NCI-H2196 treated with DMSO at 0.1 percent for 48 hours (cell line): ENCODE data around the gene C16orf95.

ENCODE experiments used
- DNase-seq: peaks from one replicate; lab custom pipeline; 2025; ENCODE audit not compliant: unreplicated experiment; lab: John Stamatoyannopoulos, UW

C16orf95 gene

DNA sequence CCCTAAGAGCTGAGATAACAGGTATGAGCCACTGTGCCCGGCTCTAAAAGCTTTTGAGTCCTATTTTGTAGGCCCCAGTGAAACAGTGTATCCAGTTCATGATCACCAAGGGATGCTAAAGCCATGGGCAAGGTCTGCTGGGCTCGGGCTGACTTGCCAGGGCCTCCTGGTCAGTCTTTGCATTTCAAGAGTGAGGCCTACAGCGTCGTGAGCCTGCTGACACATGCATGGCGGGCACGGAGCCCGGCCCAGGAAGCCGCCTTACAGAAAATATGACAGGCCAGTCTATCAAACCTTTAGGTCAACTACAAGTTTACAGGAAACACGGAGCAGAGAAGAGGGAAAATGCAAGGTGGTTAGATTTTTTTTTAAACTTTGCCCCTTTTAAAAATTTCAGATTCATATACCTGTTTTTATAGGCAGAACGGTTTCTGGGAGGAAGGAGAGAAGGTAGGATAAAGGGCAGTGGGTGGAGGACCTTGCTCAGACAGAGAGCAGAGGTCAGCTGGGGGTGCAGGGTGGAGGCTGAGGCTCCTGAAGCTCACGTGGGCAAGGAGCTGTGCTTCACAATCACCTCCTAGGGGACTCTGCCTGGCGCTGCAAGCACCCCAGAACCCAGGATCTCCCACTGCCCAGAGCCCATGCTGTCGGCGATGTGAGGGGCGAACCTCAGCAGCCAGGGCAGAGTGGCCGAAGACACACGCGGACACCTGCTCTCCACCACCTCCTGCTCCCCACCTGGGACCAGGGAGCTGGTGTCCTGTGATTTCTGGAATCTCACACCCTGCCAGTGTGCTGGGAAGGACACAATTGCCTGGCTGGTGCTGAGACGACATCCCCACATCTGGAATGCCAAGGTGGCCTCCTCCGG lies 21.3 kb downstream of the C16orf95 start:
- DNase-seq = no peak

DNA sequence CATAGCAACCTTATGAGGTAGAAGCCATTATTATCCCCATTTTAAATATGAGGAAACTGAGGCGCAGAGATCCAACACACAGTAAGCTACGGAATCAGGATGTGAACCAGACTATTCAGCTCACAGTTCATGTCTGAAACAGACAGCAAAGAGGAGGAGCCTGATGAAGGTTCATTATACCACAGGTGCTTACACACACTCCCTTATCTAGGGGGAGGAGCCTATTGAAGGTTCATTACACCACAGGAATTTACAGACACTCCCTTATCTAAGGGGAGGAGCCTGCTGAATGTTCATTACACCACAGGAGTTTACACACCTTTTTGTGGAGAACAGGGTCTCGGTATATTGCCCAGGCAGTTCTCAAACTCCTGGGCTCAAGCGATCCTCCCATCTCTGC lies 21.9 kb downstream of the C16orf95 start:
- no peak for DNase-seq

DNA sequence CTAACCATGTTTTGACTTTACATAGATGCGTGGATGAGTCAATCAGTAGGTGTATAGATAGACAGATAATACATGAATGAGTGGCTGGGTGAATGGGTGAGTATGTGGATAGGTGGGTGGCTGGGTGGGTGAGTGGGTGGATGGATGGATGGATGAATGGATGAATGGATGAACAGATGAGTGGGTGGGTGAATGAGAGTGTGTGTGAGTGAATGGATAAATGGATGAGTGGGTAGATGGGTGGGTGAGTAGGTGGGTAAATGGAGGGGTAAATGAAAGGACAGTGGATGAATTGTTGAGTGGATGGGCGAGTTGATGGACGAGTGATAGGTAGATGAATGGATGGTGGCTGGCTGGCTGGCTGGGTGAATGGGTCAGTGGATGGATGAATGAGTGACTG lies 23.2 kb downstream of the C16orf95 start:
- no peak for DNase-seq

DNA sequence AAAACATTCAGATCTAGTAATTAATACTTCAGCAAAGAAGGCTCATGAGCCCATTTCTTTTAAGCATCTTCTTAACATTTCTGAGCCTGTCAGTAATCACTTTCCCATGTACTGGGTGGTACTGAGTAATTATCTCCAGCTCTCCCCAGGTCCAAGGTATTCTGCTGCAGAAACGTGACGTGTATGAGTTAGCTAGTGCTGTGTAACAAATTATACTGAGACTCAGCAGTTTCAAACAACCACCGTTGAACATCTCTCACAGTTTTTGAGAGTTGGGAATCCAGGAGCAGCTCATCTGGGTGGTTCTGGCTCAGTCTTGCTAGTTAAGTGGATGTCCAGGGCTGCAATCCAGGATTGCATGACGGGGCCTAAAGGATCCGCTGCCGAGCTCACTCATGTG lies 25.2 kb downstream of the C16orf95 start:
- DNase-seq = no peak

DNA sequence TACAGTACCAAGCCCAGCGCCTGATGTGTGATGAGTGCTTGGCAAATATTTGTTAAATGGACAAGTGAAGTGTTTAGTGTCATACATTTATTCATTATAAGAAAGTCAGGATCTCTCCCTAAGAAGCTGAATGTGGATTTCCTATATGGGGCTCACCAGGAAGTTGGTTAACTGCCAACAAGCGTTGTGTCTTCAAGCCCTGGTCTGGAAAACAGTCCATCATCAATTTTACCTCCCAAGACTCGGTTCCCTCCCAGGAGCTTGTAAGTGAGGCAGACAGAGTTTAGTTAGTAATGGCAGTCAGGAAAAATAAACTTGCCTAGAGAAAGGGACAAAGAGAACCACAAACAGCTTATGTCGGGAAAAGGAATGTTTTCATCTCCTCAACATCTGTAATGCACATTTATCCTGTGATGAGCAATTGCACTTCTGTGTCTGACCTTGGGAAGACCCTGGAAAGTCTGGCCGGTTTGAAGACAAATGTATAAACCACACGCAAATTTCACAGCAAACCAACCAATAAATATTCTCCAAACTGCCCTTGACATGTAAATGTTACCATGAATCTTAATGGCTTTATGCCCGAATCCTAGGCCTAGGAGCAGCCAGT lies 28.3 kb downstream of the C16orf95 start:
- no peak for DNase-seq

DNA sequence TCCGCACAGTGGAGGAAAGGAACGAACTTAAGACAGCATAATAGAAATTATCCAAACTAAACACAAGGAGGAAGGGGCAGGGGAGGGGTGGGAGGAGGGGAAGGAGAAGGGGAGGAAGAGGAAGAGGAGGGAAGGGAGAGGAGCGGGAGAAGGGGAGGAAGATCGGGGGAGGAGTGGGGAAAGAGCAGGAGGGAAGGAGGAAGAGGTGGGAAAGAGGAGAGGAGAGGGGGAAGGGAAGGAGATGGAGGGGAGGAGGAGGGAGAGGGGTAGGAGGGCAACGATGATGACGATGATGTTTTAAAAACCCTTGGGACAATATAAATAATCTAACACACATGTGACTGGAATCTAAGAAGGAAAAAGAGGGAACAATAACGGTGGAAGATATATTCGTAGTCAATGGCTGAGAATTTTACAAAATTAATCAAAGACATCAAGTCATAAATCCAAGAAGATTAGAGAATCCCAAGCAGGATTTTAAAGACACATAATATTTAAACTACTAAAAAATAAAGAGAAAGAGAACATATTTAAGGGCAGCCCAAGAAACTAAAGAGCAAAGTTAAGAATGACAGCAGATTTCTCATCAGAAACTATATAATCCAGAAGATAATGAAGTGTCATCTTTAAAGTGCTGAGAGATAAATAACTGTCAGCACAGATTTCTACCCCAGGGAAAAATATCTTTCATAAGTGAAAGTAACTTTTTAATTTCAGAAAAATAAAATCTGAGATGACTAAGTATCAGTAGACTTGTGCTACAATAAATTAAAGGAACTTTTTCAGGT lies 30.2 kb downstream of the C16orf95 start:
- DNase-seq = no peak

DNA sequence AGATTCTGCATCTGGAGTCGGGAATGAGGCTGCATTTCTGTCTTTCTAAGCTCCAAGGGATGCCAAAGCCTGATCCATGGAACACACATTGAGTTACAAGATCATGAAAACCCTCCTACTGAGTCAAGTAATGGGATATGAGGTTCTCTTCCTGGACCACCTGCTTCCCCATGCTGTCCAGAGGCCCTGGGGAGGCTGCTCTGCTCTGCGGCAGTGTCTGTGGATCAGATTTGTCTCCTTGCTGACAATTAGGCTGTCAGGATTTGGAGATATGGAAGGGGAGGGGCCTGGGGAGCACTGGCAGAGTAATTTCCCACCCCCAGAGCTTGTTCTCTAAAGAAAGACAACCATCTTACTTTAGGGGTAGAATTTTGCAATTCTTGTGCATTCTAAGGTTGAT lies 33.0 kb downstream of the C16orf95 start:
- DNase-seq = no peak

DNA sequence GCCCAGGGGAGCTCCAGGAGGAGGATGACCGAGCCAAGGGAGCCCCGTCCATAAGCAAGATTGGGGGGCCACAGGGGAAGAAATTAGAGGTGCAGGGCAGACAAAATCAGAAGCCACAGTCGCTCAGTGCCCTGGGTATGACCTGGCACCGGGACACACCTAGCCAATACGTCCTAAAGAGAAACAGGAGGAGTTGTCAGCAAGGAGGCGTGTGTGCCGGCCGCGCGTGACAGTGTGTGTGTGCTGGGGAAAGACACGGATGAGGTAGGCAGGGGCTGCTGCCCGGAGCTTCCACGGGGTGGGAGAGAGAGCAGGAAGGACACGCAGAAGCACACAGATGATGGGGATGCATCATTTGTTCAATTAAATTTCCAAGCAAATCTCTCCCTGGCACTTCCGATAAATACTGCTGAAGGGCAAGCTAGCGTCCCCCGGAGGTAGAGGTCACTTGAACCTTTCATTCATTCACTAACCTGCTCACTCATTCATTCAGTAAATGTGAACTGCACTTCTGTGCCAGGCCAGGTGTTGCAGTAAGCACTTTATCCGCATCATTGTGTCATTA lies 38.0 kb downstream of the C16orf95 start:
- DNase-seq = no peak

DNA sequence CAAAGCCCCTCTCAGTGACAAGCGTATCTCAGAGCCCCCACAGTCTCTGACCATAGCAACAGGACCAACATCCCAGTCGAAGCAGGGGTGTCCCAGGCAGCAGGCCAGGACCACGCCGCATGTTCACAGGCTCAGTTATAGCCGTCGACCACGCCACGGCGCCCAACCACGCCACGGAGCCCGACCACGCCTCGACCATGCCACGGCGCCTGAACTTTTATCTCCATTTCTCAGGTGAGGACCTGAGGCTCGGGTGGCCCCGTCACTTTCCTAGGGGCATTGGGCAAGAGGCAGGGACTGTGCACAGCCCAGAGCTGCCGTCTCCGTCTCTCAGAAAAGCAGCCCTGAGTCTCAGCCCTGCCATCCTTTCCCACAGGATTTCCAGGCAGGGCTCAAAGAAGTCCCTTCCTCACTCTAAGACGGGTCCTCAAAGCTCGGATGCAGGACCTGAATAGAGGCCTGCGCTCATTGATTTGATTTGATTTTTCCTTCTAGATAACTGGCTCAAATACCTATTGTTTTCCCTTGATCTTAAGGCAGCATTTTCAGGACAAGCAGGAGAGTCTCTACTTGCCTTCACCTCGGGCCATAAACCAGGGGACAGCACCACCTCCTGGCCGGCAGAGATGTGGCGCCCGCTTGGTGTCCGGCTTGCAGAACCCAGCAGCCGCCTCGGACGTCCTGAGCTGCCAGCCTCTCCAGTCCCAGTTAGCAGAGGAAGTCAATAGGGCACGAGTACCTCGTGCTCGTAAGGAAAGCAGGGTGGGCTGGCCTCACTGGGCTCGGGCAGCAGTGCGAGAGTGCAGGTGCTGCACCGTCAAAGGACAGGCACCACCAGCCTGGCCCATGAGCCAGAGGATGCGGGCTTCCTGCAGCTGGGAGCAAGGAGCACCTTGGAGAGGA lies 38.8 kb downstream of the C16orf95 start:
- DNase-seq = peak; percentile 25

DNA sequence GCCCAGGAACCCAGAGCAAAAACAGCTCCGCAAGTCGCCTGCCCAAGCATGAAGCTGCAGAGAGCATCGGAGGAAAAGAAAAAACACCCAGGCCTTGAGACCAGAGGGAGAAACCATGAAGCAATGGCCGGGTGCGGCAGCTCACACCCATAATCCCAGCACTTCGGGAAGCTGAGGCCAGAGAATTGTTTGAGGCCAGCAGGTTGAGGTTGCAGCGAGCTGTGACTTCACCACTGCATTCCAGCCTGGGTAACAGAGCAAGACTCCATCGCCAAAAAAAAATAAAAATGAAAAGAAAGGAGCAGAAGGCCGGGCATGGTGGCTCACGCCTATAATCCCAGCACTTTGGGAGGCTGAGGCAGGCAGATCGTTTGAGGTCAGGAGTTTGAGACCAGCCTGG lies 40.3 kb downstream of the C16orf95 start:
- DNase-seq = no peak

DNA sequence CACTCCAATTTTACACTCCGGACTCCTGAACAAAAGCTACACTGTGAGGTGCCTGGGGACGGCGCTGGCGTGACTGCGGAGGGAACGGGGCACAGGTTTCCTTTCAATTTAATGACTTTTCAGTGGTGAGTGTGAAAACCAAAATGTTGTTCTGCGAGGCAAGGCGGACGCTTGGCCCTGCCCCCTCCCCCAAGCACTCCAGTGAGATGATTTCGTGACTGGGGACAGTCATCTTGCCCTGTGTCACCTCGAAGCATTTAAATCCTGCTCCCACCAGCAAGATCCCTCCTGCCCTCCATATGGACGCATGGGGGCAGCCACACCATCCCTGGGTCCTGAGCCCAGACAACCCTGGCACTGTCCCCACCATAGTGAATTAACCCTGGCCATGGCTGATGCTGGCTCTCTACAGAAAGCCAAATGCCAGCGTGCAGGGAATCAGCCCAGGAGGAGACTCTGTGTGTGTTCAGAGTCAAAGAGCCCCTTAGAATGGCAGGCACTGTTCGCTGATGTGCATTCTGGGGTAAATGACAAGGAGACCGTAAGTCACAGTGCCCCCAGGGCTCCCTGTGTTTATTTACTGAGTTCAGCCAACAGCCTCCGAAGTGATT lies 41.0 kb downstream of the C16orf95 start:
- no peak for DNase-seq

DNA sequence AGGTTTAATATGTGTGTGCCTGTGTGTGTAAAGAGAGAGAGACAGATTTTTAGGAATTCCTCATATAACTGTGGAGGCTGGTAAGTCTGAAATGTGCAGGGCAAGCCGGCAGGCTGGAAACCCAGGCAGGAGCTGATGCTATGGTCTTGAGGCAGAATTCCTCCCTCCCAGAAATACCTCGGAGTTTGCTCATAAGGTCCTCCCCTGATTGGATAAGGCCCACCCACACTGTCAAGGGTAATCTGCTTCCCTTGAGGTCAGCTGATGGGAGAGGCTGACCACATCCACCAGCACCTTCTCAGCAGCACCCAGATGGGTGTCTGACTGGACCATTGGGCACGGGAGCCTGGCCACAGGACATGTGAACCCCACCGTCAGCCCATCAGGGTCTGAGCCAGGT lies 42.4 kb downstream of the C16orf95 start:
- DNase-seq = no peak

DNA sequence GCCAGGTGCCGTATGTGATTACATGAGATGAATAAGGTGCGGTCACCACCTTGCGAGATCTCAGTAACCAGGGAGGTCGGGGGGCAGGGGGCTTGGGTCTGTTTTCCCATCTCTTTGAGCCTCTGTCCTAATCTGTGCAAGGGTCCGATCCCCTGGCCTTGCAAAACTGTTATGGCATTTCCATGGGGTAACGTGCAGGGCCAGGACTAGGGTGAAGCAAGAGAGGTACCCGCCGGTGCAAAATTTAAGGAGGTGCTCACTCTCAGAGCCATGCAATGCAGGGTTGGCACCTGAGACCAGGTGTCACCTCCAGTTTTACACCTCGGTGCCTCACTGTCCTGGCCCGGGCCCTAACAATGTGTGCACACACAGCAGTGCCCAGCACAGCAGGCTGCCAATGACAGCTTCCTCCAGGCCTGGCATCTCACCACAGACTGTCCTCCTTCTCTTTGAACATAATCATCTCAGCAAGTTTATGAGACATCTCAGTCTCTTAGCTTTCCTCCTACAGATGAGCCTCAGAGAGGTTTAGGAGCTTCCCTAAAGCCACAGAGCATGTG lies 43.6 kb downstream of the C16orf95 start:
- no peak for DNase-seq

DNA sequence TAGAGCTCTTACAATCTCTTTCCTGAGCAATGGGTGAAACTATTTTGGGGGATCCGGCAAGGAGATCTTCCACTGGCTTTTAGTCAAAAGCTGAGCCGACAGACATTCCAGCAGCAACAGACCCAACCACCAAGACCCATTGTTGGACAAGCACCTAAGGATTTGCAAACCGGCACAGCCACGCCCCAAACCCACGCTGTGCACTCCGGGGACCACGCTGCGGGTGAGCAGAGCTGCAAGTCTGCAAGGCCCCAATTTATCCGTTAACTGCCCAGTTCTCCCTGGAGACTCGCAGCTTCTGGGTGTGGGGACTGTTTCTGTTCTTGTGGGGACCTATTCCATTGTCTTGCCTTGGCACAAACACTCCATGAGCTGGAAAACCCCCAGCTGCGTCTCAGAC lies 45.9 kb downstream of the C16orf95 start:
- no peak for DNase-seq

DNA sequence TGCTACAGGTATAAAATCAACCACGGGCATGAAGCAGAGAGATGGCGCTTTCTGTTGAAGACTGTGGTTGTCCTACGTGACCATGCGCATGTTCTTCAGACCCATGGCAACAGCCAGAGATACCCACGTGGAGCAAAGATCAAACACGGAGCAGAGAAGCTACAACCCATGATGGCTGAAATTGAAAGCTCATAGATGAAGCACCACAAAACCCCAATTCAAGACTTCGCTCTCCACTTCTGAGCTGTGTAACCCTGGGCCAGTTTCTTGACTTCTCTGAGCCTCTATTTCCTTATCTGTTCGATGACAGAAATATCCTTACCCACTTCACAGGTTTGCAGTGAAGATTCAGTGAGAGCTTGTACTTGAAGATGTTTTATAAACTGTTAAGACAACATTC lies 49.6 kb downstream of the C16orf95 start:
- DNase-seq = no peak

DNA sequence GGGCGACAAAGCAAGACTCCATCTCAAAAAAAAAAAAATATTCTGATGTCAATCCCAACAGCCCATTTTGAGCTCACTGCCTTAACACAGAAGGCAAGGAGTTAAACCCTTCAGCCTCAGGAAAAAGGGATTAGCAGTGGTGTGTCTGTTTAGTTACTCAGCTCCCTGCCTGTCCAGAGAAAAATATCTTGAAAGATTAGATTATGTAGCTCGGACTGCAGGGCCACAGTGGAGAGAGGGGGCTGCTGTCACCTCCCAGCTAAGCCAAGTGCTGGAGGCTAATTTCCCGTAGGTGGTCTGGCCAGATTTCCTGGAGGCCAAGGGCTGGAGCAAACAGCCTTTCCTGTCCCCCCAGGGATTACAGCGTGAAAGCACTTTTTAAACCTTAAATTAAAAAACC lies 50.3 kb downstream of the C16orf95 start:
- no peak for DNase-seq

DNA sequence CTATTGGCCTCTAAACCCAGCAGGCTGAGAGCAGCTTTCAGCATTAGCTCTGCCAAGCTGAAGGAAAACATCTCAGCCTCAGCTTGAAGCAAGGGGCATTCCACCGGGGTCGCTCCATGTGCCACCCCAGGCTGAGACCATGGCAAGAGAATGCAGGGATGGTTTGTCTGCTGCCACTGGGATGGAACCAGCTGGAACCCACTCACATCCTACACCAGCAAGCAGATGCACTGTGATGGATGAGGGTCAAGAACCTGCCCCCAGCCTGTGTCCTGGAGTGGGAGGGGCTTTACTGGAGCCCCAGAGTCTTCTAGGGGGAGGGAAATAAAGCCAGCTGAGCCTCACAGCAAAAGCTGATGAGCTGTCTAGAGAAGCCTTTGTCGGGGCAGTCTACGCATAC lies 51.9 kb downstream of the C16orf95 start:
- DNase-seq = no peak

DNA sequence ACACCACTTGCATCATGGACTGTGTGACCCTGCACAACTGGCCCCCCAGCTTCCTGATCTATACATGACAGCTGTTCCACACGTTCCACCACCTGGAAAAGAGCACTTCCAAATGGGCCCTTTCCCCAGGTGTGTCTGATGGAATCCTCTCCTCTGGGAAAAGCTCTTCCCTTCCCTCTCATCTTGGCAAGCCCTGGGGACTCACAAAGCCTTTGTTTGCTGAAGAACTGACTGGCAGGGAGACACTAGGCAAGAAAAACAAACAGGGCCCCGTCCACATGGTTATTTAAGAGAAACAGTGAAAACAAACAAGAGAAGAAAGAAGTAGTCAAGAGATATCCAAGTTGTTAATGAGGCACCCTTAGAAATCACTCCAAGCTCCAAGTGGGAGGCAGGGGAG lies 52.6 kb downstream of the C16orf95 start:
- no peak for DNase-seq

DNA sequence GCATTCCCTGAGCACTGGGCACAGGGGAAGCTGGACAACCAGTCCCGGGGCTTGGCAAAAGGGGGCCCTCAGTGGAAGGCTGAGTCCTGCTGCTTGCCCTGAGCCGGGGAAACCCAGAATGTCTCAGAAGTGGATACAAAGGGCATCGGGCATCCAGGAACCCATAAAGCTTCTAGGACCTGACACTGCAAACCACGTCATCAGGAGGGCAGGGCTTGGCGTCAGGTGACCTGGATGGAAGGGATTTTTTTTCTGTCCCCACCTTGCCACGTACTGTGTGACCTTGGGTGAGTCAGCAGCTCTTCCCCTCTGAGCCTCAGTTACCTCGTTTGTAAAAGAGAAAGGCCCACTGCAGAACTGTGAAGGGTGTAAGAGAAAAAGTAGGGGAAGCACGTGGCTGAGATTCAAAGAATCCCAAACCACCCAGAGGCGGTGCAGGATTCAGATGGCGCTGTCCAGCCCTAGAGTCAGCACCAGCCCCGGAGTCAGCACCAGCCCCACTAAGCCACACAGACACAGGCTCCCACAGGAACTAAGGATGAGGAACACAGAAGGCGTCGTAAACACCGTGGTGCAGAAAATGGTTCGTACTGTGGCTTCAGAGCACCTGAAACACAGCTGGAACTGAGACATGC lies 53.7 kb downstream of the C16orf95 start:
- DNase-seq = no peak
